Right lobe of liver (tissue), 4 donors: Measurements from ENCODE around the gene RASGRP1.

Experiments
- CTCF ChIP-seq, 4 donors: fragments of 200-600 bp in 3 of 4; fragments of 450-650 bp in 1 of 4; IDR thresholded peaks; one replicate each; pipeline versions ENCODE4 v1.5.1 to v1.8.0; 2016 to 2022; ENCODE audit warnings: antibody characterized with exemption in 4 of 4, mild to moderate bottlenecking in 2 of 4
- POLR2A ChIP-seq: fragments of 450-650 bp; IDR thresholded peaks from one replicate; pipeline ENCODE4 v1.6.1; 2017; ENCODE audit warnings: antibody characterized with exemption, mild to moderate bottlenecking
- donor health status: DM: no; HTN: no; CAD: no.
- donor health status: DM: no; HTN: no; CAD: no.
- donor health status: DM: no; HTN: yes; CAD: no.

GRCh38 chr15:38454696-38455090 is 109.9 kb downstream of the RASGRP1 start:
- TF ChIP-seq POLR2A (no peak), CTCF (IDR thresholded peaks at IDR 0.05) (no peak)
